ENCODE data around the gene MYO1H.

Gene MYO1H

DNA sequence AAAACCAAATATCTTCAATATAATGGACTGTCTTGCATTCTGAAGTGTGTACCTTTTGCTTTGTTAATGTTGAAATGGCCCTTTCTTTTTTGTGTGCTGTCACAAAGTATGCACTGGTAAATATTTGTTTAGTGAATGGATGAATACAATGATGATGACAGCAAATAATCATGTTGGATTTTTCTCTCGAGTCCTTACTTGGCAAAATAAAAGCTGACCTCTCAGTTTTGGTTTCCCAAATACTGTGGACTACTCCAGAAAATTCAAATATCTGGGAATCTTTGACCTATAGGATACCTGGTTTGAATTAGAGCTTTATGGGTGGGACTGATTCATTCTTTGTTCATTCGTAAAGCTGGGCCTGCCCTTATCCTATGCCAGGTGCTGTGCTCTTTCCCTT is 135.2 kb downstream of the MYO1H start:
- TF ChIP-seq, protein P1, sequence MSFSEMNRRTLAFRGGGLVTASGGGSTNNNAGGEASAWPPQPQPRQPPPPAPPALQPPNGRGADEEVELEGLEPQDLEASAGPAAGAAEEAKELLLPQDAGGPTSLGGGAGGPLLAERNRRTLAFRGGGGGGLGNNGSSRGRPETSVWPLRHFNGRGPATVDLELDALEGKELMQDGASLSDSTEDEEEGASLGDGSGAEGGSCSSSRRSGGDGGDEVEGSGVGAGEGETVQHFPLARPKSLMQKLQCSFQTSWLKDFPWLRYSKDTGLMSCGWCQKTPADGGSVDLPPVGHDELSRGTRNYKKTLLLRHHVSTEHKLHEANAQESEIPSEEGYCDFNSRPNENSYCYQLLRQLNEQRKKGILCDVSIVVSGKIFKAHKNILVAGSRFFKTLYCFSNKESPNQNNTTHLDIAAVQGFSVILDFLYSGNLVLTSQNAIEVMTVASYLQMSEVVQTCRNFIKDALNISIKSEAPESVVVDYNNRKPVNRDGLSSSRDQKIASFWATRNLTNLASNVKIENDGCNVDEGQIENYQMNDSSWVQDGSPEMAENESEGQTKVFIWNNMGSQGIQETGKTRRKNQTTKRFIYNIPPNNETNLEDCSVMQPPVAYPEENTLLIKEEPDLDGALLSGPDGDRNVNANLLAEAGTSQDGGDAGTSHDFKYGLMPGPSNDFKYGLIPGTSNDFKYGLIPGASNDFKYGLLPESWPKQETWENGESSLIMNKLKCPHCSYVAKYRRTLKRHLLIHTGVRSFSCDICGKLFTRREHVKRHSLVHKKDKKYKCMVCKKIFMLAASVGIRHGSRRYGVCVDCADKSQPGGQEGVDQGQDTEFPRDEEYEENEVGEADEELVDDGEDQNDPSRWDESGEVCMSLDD (tag by site-specific recombination; IDR thresholded peaks at IDR 0.05) = no peak
- TF ChIP-seq, protein P2, sequence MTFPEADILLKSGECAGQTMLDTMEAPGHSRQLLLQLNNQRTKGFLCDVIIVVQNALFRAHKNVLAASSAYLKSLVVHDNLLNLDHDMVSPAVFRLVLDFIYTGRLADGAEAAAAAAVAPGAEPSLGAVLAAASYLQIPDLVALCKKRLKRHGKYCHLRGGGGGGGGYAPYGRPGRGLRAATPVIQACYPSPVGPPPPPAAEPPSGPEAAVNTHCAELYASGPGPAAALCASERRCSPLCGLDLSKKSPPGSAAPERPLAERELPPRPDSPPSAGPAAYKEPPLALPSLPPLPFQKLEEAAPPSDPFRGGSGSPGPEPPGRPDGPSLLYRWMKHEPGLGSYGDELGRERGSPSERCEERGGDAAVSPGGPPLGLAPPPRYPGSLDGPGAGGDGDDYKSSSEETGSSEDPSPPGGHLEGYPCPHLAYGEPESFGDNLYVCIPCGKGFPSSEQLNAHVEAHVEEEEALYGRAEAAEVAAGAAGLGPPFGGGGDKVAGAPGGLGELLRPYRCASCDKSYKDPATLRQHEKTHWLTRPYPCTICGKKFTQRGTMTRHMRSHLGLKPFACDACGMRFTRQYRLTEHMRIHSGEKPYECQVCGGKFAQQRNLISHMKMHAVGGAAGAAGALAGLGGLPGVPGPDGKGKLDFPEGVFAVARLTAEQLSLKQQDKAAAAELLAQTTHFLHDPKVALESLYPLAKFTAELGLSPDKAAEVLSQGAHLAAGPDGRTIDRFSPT (tag by site-specific recombination; IDR thresholded peaks at IDR 0.05) = no peak
- TF ChIP-seq ZNF776 (tag by site-specific recombination; IDR thresholded peaks at IDR 0.05; ENCODE audit: borderline replicate concordance) (no peak), SCRT1 (tag by site-specific recombination; IDR thresholded peaks at IDR 0.05; ENCODE audit: borderline replicate concordance) (no peak), ZNF677 (tag by site-specific recombination; IDR thresholded peaks at IDR 0.05) (no peak), ZNF324 (tag by site-specific recombination; IDR thresholded peaks at IDR 0.05) (no peak), YY2 (tag by site-specific recombination; IDR thresholded peaks at IDR 0.05) (no peak), ZNF433 (tag by site-specific recombination; IDR thresholded peaks at IDR 0.05; ENCODE audit: low read depth) (no peak), ZNF48 (tag by site-specific recombination; IDR thresholded peaks at IDR 0.05) (no peak), ZNF654 (tag by site-specific recombination; IDR thresholded peaks at IDR 0.05; ENCODE audit: low read depth) (no peak), ZNF133 (tag by site-specific recombination; IDR thresholded peaks at IDR 0.05) (no peak), ZNF558 (tag by site-specific recombination; IDR thresholded peaks at IDR 0.05) (no peak), ZNF707 (tag by site-specific recombination; IDR thresholded peaks at IDR 0.05) (no peak), ZFP3 (tag by site-specific recombination; IDR thresholded peaks at IDR 0.05; ENCODE audit: low read depth) (no peak), ZNF561 (tag by site-specific recombination; IDR thresholded peaks at IDR 0.05; ENCODE audit: borderline replicate concordance) (no peak), SP3 (tag by site-specific recombination; IDR thresholded peaks at IDR 0.05) (no peak), ZNF777 (tag by site-specific recombination; IDR thresholded peaks at IDR 0.05; ENCODE audit: borderline replicate concordance) (no peak)
- TF ChIP-seq, protein P3, sequence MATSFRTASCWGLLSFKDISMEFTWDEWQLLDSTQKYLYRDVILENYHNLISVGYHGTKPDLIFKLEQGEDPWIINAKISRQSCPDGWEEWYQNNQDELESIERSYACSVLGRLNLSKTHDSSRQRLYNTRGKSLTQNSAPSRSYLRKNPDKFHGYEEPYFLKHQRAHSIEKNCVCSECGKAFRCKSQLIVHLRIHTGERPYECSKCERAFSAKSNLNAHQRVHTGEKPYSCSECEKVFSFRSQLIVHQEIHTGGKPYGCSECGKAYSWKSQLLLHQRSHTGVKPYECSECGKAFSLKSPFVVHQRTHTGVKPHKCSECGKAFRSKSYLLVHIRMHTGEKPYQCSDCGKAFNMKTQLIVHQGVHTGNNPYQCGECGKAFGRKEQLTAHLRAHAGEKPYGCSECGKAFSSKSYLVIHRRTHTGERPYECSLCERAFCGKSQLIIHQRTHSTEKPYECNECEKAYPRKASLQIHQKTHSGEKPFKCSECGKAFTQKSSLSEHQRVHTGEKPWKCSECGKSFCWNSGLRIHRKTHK (tag by site-specific recombination; IDR thresholded peaks at IDR 0.05) = no peak
- TF ChIP-seq, protein P4, sequence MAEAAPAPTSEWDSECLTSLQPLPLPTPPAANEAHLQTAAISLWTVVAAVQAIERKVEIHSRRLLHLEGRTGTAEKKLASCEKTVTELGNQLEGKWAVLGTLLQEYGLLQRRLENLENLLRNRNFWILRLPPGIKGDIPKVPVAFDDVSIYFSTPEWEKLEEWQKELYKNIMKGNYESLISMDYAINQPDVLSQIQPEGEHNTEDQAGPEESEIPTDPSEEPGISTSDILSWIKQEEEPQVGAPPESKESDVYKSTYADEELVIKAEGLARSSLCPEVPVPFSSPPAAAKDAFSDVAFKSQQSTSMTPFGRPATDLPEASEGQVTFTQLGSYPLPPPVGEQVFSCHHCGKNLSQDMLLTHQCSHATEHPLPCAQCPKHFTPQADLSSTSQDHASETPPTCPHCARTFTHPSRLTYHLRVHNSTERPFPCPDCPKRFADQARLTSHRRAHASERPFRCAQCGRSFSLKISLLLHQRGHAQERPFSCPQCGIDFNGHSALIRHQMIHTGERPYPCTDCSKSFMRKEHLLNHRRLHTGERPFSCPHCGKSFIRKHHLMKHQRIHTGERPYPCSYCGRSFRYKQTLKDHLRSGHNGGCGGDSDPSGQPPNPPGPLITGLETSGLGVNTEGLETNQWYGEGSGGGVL (tag by site-specific recombination; IDR thresholded peaks at IDR 0.05) = no peak
- TF ChIP-seq, protein P5, sequence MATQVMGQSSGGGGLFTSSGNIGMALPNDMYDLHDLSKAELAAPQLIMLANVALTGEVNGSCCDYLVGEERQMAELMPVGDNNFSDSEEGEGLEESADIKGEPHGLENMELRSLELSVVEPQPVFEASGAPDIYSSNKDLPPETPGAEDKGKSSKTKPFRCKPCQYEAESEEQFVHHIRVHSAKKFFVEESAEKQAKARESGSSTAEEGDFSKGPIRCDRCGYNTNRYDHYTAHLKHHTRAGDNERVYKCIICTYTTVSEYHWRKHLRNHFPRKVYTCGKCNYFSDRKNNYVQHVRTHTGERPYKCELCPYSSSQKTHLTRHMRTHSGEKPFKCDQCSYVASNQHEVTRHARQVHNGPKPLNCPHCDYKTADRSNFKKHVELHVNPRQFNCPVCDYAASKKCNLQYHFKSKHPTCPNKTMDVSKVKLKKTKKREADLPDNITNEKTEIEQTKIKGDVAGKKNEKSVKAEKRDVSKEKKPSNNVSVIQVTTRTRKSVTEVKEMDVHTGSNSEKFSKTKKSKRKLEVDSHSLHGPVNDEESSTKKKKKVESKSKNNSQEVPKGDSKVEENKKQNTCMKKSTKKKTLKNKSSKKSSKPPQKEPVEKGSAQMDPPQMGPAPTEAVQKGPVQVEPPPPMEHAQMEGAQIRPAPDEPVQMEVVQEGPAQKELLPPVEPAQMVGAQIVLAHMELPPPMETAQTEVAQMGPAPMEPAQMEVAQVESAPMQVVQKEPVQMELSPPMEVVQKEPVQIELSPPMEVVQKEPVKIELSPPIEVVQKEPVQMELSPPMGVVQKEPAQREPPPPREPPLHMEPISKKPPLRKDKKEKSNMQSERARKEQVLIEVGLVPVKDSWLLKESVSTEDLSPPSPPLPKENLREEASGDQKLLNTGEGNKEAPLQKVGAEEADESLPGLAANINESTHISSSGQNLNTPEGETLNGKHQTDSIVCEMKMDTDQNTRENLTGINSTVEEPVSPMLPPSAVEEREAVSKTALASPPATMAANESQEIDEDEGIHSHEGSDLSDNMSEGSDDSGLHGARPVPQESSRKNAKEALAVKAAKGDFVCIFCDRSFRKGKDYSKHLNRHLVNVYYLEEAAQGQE (tag by site-specific recombination; IDR thresholded peaks at IDR 0.05) = no peak
- Histone ChIP-seq H3K9me3 (ENCODE audit: control insufficient read depth, insufficient read depth, low read depth, low read length) (no peaks in the 10 kb centered on the region), H3K27ac (ENCODE audit: extremely low read depth, low read depth, low read length) (no peak overlapping the region), H3K4me3 (ENCODE audit: low read depth, low read length) (no peak overlapping the region), H3K4me1 (ENCODE audit: control insufficient read depth, insufficient read depth, low read length) (no peaks in the 10 kb centered on the region), H3K36me3 (ENCODE audit: control insufficient read depth in 2 of 2, insufficient read depth in 1 of 2, low read length in 2 of 2) (peaks cover 28 to 52% of the 10 kb centered on the region in 2 experiments)
- CTCF ChIA-PET = interaction anchor here (0.5 to 1.5 kb wide), 2 partner anchors 55 to 77 kb away, joined by 3 to 4 read pairs; no protein-coding TSS in a partner anchor
- POLR2A ChIA-PET = no interaction called here
